Liver (tissue), 3 donors: Measurements from ENCODE around the gene PLEKHG4.

Experiments
- EGR1 ChIP-seq, 2 donors: IDR thresholded peaks; 2 replicates each; pipeline ENCODE4 v1.6.1; 2016 to 2018; ENCODE audit warnings: antibody characterized with exemption in 2 of 2, low read depth in 2 of 2
- JUND ChIP-seq, 2 donors: IDR thresholded peaks; 2 replicates each; pipeline ENCODE4 v1.6.1; 2016; ENCODE audit warnings: antibody characterized with exemption in 2 of 2
- NR2F2 ChIP-seq: IDR thresholded peaks from 2 replicates; pipeline ENCODE4 v1.6.1; 2016; ENCODE audit warnings: antibody characterized with exemption
- RAD21 ChIP-seq, 2 donors: IDR thresholded peaks; 2 replicates each; pipeline ENCODE4 v1.6.1; 2016; ENCODE audit warnings: antibody characterized with exemption in 2 of 2, mild to moderate bottlenecking in 2 of 2
- RXRA ChIP-seq, 2 donors: IDR thresholded peaks; 2 replicates each; pipeline ENCODE4 v1.6.1; 2017 to 2018; ENCODE audit warnings: antibody characterized with exemption in 2 of 2, mild to moderate bottlenecking in 1 of 2
- SP1 ChIP-seq: IDR thresholded peaks from 2 replicates; pipeline ENCODE4 v1.6.1; 2018; ENCODE audit warnings: antibody characterized with exemption, mild to moderate bottlenecking
- YY1 ChIP-seq: IDR thresholded peaks from 2 replicates; pipeline ENCODE4 v1.6.1; 2016; ENCODE audit warnings: antibody characterized with exemption, mild to moderate bottlenecking
- TF ChIP-seq, protein P1 (sequence below): fragments of 150-350 bp; IDR thresholded peaks from 2 replicates; pipeline ENCODE4 v1.5.1; 2017; ENCODE audit warnings: improper control_type of control experiment, low read depth, low read length; ENCODE audit not compliant: missing input control
- TF ChIP-seq, protein P2 (sequence below): IDR thresholded peaks from 2 replicates; pipeline ENCODE4 v1.6.1; 2016; ENCODE audit warnings: antibody characterized with exemption, mild to moderate bottlenecking
- TF ChIP-seq, protein P3 (sequence below): IDR thresholded peaks from 2 replicates; pipeline ENCODE4 v1.6.1; 2016; ENCODE audit warnings: antibody characterized with exemption
- TF ChIP-seq, protein P4 (sequence below): IDR thresholded peaks from 2 replicates; pipeline ENCODE4 v1.6.1; 2016; ENCODE audit warnings: antibody characterized with exemption
- TF ChIP-seq, protein P5 (sequence below): IDR thresholded peaks from 2 replicates; pipeline ENCODE4 v1.6.1; 2016; ENCODE audit warnings: antibody characterized with exemption
- donor health status: healthy.
- donor health status: healthy.

DNA sequence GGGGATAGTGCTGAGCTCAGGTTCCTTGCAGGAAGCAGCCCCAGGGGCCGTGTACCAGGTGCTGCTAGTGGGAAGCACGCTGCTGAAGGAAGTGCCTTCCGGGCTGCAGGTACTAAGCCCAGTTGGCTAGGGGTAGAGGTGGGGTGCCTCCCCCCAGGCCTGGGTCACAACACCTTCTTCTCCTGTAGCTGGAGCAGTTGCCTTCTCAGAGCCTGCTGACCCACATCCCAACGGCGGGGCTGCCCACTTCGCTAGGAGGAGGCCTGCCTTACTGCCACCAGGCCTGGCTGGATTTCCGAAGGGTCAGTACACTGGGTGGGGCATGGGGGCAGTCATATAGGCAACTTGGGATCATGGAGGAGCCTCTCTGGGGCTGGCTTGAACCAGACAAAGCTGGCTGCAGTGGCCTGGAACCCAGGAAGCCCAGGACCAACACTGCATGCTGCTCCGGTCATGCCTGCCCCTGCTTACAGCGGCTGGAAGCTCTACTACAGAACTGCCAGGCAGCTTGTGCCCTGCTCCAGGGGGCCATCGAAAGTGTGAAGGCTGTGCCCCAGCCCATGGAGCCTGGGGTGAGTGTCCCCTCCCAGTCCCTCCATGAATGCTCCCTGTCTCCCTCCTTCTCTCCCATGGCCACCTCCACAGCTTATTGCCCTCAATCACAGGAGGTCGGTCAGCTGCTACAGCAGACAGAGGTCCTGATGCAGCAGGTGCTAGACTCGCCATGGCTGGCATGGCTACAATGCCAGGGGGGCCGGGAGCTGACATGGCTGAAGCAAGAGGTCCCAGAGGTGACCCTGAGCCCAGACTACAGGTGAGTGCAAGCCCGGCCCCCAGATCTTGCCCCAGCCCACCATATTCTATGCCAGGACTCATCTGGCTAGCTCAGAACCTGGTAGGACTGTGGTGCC, 2.5 kb downstream of the PLEKHG4 start:
- TF ChIP-seq, protein P1, sequence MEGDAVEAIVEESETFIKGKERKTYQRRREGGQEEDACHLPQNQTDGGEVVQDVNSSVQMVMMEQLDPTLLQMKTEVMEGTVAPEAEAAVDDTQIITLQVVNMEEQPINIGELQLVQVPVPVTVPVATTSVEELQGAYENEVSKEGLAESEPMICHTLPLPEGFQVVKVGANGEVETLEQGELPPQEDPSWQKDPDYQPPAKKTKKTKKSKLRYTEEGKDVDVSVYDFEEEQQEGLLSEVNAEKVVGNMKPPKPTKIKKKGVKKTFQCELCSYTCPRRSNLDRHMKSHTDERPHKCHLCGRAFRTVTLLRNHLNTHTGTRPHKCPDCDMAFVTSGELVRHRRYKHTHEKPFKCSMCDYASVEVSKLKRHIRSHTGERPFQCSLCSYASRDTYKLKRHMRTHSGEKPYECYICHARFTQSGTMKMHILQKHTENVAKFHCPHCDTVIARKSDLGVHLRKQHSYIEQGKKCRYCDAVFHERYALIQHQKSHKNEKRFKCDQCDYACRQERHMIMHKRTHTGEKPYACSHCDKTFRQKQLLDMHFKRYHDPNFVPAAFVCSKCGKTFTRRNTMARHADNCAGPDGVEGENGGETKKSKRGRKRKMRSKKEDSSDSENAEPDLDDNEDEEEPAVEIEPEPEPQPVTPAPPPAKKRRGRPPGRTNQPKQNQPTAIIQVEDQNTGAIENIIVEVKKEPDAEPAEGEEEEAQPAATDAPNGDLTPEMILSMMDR, result no peak
- TF ChIP-seq, protein P2, sequence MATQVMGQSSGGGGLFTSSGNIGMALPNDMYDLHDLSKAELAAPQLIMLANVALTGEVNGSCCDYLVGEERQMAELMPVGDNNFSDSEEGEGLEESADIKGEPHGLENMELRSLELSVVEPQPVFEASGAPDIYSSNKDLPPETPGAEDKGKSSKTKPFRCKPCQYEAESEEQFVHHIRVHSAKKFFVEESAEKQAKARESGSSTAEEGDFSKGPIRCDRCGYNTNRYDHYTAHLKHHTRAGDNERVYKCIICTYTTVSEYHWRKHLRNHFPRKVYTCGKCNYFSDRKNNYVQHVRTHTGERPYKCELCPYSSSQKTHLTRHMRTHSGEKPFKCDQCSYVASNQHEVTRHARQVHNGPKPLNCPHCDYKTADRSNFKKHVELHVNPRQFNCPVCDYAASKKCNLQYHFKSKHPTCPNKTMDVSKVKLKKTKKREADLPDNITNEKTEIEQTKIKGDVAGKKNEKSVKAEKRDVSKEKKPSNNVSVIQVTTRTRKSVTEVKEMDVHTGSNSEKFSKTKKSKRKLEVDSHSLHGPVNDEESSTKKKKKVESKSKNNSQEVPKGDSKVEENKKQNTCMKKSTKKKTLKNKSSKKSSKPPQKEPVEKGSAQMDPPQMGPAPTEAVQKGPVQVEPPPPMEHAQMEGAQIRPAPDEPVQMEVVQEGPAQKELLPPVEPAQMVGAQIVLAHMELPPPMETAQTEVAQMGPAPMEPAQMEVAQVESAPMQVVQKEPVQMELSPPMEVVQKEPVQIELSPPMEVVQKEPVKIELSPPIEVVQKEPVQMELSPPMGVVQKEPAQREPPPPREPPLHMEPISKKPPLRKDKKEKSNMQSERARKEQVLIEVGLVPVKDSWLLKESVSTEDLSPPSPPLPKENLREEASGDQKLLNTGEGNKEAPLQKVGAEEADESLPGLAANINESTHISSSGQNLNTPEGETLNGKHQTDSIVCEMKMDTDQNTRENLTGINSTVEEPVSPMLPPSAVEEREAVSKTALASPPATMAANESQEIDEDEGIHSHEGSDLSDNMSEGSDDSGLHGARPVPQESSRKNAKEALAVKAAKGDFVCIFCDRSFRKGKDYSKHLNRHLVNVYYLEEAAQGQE, result no peak
- no peak for TF ChIP-seq EGR1 (IDR thresholded peaks at IDR 0.05; ENCODE audit: low read depth in 2 of 2)
- TF ChIP-seq YY1, result no peak
- TF ChIP-seq, protein P3, sequence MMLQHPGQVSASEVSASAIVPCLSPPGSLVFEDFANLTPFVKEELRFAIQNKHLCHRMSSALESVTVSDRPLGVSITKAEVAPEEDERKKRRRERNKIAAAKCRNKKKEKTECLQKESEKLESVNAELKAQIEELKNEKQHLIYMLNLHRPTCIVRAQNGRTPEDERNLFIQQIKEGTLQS, result no peak
- TF ChIP-seq RXRA (IDR thresholded peaks at IDR 0.05), result no peak
- no peak for TF ChIP-seq NR2F2
- no peak for TF ChIP-seq RAD21 (IDR thresholded peaks at IDR 0.05)
- TF ChIP-seq, protein P4, sequence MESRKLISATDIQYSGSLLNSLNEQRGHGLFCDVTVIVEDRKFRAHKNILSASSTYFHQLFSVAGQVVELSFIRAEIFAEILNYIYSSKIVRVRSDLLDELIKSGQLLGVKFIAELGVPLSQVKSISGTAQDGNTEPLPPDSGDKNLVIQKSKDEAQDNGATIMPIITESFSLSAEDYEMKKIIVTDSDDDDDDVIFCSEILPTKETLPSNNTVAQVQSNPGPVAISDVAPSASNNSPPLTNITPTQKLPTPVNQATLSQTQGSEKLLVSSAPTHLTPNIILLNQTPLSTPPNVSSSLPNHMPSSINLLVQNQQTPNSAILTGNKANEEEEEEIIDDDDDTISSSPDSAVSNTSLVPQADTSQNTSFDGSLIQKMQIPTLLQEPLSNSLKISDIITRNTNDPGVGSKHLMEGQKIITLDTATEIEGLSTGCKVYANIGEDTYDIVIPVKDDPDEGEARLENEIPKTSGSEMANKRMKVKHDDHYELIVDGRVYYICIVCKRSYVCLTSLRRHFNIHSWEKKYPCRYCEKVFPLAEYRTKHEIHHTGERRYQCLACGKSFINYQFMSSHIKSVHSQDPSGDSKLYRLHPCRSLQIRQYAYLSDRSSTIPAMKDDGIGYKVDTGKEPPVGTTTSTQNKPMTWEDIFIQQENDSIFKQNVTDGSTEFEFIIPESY, result no peak
- TF ChIP-seq SP1, result no peak
- TF ChIP-seq, protein P5, sequence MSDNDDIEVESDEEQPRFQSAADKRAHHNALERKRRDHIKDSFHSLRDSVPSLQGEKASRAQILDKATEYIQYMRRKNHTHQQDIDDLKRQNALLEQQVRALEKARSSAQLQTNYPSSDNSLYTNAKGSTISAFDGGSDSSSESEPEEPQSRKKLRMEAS, result no peak
- no peak for TF ChIP-seq JUND (IDR thresholded peaks at IDR 0.05)
